ENCODE results near the gene DLG2.
"Not testable (repeated sequence)": the region's sequence is repeated elsewhere in the genome, so short reads cannot be mapped to it uniquely, and the experiment has no call there.

Gene DLG2

GRCh38 chr11:84412862-84413261 is 1214.3 kb downstream of the DLG2 start:
- no peak for DNase-seq

GRCh38 chr11:84408946-84409411 is 1218.2 kb downstream of the DLG2 start:
- no peak for DNase-seq

GRCh38 chr11:84407091-84407490 is 1220.1 kb downstream of the DLG2 start:
- no peak for DNase-seq

- no peak for DNase-seq
These were observed 1229.0 kb downstream of the DLG2 start for GRCh38 chr11:84398017-84398626.

GRCh38 chr11:84396521-84396920 is 1230.6 kb downstream of the DLG2 start:
- no peak for DNase-seq

GRCh38 chr11:84390441-84391078 is 1236.6 kb downstream of the DLG2 start:
- DNase-seq, result no peak

- no peak for DNase-seq
These were observed 1237.4 kb downstream of the DLG2 start for GRCh38 chr11:84389696-84390095.

- no peak for DNase-seq
These were observed 1242.4 kb downstream of the DLG2 start for GRCh38 chr11:84384731-84385130.

GRCh38 chr11:84383576-84383975 is 1243.6 kb downstream of the DLG2 start:
- no peak for DNase-seq

GRCh38 chr11:84381666-84382065 is 1245.5 kb downstream of the DLG2 start:
- no peak for DNase-seq

- DNase-seq, result no peak
These were observed 1254.7 kb downstream of the DLG2 start for GRCh38 chr11:84372381-84372950.

GRCh38 chr11:84358034-84358433 is 1269.1 kb downstream of the DLG2 start:
- no peak for DNase-seq

GRCh38 chr11:84355911-84356310 is 1271.2 kb downstream of the DLG2 start:
- no peak for DNase-seq

- no peak for DNase-seq
These were observed 1281.5 kb downstream of the DLG2 start for GRCh38 chr11:84345597-84345996.

- DNase-seq, result no peak
These were observed 1282.1 kb downstream of the DLG2 start for GRCh38 chr11:84345027-84345426.

GRCh38 chr11:84339796-84340195 is 1287.3 kb downstream of the DLG2 start:
- DNase-seq, result no peak

GRCh38 chr11:84333221-84333620 is 1293.9 kb downstream of the DLG2 start:
- DNase-seq, result no peak

- DNase-seq, result no peak
These were observed 1304.9 kb downstream of the DLG2 start for GRCh38 chr11:84322211-84322610.

- no peak for DNase-seq
These were observed 1307.3 kb downstream of the DLG2 start for GRCh38 chr11:84319863-84320262.

- no peak for DNase-seq
These were observed 1310.1 kb downstream of the DLG2 start for GRCh38 chr11:84316866-84317555.

- DNase-seq, result no peak
These were observed 1313.2 kb downstream of the DLG2 start for GRCh38 chr11:84313830-84314359.

- no peak for DNase-seq
These were observed 1316.9 kb downstream of the DLG2 start for GRCh38 chr11:84310268-84310667.

- DNase-seq, result not testable (repeated sequence)
These were observed 1318.7 kb downstream of the DLG2 start for GRCh38 chr11:84308491-84308890.

- DNase-seq, result no peak
These were observed 1327.1 kb downstream of the DLG2 start for GRCh38 chr11:84300092-84300491.

Data from activated effector memory CD4-positive, alpha-beta T cell treated with Interleukin-2 at 50 U/mL for 16 hours (primary cell).